ENCODE results near the gene RILPL1.

GRCh38 chr12:123457980-123458779 lies 75.3 kb downstream of the RILPL1 start, which contains the start of gene SNRNP35:
- no peak for TF ChIP-seq CTCF (IDR thresholded peaks at IDR 0.05)
- TF ChIP-seq POLR2A (IDR thresholded peaks at IDR 0.05), result no peak

All from sigmoid colon (tissue), 3 donors.